HG02973 (cell line): Measurements from ENCODE around the gene POM121C.
"Not testable (repeated sequence)": the region's sequence is repeated elsewhere in the genome, so short reads cannot be mapped to it uniquely, and the experiment has no call there.

Source experiments
- ATAC-seq: cut with Tn5 transposase; IDR thresholded peaks from one replicate; pipeline ENCODE4 v1.9.1; 2021; ENCODE audit warnings: moderate library complexity; ENCODE audit not compliant: unreplicated experiment

The POM121C gene

DNA sequence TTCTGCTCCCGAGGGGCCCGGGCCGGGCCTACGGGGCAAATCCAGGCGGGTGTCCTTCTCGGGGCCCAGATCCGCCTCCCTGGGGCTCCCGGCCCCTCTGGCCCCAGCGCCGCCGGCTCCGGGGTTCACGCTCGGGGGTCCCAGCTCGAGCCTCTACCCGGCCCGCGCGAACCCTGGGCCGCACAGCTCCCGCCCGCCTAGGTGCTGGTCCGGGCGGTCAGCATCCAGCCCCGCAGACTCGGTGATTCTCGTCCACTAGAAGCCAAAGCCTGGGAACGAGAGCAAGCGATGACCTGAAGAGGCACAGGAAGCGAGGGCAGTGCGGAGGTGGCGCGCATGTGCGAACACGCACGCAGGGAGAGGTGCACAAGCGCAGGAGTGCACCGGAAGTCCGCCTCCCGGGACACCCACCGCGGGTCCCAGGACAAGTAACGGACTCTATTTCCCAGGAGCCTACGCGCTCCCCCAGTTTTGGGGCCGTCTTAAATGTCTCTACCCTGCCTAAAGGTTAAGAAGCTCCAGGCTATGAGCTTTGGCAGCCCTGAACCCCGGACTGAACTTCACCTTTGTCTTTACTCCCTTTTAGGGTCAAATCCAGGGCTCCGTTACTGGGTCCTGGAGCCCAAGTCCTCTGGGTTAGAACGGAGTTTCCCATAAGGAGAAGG, at the start of gene POM121C:
TSS of gene POM121C (minus strand) at position 321 of the 665 bp plus-strand sequence. CDS start 44,803 bp downstream, outside the sequence.
- ATAC-seq: peak; percentile 93

DNA sequence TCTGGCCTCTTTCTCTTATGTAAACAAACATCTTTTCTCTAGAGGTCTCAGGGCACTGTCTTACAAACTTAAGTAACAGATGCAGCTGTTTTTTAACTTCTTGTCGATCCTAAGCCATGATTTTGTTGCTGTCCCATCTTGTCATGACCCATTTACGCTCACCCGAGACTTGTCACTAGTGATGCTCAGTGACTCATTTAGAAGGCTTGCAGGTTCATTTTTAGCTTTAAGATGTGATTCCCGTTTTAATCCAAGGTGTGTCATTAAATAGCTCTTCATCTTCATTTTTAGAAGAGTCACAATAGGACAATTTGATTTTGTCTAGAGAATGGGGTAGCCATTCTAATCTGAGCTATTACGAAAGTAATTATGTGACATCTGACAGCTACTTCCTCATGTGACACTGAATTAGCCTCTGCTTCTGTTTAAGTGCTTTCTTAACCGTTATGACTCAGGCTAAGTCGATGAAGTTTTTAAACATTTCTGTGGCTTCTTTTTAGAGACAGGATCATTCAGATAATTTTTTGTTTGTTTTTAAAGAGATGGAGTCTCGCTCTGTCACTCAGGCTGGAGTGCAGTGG, 48.7 kb upstream of the POM121C start:
- ATAC-seq: peak; percentile 82

DNA sequence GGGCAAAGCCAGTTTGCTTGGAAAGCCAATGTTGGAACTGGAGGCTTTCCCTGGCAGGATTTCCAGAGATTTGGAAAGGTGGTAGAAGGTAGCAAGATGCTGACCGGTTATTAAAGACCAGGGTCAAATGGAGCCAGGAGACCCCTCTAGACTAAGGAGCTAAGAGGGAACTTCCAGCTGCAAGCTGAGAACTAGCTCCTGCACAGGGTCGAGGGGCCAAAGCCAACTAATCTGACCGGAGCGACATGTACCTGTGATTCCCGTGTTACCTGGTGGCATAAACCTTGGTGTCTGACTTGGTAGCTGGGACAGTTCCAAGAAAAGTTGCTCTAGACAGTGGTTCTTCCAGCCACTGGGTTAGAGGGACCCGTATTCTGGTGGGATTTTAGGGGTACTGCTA, 47.8 kb upstream of the POM121C start:
- no peak for ATAC-seq

DNA sequence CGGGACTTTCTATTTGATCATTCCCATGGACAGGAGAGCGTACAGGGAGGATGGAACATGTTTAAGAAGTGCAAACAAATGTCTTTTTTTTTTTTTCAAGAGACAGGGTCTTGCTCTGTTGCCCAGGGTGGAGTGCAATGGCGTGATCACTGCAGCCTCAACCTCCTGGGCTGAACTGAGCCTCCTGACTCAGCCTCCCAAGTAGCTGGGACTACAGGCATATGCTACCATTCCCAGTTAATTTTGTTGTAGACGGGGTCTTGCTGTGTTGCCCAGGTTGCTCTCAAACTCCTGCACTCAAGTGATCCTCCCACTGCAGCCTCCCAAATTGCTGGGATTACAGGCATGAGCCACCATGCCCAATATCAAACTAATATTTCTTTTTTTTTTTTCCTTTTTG, 46.5 kb upstream of the POM121C start:
- ATAC-seq: no peak

DNA sequence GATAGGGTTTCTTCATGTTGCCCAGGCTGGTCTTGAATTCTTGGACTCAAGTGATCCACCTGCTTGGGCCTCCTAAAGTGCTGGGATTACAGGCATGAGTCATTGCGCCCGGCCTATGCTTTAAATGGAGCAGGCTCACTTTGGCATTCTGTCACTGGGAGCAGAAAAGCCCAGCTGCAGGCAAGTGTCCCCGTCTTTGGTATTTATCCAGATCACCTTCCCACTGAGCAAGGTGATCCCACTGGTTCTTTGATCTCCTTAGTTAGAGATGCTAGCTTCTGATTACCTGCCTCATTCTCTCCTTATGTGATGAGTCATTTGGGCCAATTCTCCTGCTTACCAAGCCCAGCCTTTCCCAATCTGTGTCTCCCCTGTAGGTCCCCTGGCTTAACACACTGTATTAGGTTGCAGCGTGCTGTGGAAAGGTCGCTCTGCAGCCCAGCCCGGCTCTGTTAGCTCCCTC, 45.3 kb upstream of the POM121C start:
- no peak for ATAC-seq

DNA sequence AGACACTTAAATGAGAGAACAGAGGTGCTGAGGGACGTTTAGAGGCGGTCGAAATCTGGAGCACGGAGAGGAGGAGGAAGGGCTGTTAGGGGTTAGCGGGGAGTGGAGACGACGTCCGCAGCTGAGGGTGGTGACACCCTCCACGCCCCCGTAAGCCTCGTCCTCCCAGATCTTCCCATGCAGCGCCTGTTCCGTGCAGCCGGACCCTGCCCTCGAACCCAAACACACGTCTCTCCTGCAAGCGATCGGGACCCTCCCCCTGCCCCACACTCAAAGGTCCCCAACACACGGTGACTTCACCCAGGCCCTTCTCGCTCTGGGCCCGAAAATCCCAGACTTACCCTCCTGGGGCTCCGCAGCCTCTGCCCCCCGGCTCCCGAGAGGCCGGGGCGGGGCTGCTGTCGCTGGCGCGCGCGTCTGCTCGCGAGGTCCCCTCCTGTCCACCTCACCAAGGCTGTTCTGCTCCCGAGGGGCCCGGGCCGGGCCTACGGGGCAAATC, 41.2 kb upstream of the POM121C start:
- not testable (repeated sequence) for ATAC-seq

DNA sequence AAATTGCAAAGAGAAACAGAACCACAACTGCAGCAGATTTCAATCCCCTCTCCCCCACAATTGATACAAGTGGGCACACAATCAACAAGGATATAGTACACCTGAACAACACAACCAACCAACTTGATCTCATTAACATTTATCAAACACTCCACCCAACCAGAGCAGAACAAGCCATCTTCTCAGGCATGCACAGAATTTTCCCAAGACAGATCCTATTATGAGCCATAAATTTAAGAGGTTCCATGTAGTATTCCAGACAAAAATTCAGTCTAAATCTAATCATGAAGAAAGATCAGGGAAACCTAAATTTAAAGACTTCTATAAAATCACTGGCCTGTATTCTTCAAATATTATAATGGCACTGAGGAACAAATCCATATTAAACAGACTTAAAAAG, 35.6 kb upstream of the POM121C start:
- ATAC-seq: not testable (repeated sequence)

DNA sequence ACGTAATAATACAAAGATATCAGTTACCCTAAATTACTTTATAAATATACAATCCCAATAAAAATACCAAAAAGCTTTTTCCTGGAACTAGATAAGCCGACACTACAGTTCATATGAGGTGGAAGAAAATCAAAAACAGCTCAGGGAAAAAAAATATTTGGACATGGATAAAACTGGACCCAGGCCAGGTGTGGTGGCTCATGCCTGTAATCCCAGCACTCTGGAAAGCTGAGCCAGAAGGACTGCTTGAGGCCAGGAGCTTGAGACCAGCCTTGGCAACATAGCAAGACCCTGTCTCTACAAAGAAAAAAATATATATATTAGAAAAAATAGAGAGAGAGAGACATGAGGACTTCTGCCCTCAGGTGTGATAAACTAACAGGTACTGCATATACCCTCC, 32.7 kb upstream of the POM121C start:
- not testable (repeated sequence) for ATAC-seq

DNA sequence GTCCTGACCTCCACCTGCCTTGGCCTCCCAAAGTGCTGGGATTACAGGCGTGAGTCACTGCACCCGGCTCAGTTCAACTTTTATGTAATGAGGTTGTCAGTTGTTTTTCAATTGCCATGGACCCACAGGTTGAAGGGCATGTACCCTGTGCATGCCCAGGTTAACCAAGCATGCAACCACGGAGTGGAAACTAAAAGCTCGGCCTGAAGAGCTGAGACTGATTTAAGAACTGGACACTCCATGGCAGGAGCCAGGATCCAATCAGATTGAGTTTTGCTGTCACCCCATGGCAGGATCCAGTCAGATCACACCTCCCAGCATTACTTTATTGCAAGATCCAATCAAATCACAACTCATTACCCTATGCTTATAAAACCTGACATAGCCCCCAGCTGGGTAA, 22.9 kb upstream of the POM121C start:
- ATAC-seq: not testable (repeated sequence)

DNA sequence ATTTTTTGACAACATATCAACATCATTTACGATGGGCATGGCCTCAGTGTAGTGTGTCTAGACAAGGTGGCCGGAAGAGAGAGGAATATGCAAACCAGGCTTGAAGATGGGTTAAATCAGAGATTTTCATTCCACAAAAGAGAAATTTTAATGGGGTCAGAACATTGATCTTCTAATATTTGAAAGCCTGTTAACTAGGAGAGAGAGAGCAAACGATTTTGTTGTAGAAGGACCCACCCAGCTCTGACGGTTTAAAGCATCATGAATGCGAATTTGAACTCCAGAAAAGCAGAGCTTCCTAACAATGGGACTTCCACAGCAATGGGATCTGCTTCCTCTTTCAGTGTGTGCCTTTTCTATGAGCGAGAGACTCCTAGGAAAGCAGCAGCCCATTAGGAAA, 5.9 kb upstream of the POM121C start, which contains the start of gene SPDYE5:
TSS of gene SPDYE5 (plus strand) at position 301 of the 400 bp plus-strand sequence. CDS start 1,728 bp downstream, outside the sequence.
- not testable (repeated sequence) for ATAC-seq

DNA sequence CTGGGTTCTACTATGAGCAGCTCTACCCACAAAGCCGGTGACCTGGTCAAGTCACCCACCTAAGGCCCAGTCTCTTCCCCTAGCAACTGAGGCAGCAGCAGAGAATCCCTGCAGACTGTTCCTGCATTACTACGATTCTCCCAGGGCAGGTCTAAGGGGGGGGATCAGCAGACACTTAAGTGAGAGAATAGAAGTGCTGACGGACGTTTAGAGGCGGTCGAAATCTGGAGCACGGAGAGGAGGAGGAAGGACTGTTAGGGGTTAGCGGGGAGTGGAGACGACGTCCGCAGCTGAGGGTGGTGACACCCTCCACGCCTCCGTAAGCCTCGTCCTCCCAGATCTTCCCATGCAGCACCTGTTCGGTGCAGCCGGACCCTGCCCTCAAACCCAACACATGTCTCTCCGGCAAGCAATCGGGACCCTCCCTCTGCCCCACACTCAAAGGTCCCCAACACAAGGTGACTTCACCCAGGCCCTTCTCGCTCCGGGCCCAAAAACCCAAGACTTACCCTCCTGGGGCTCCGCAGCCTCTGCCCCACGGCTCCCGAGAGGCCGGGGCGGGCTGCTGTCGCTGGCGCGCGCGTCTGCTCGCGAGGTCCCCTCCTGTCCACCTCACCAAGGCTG, 632 bp downstream of the POM121C start:
- ATAC-seq: not testable (repeated sequence)

DNA sequence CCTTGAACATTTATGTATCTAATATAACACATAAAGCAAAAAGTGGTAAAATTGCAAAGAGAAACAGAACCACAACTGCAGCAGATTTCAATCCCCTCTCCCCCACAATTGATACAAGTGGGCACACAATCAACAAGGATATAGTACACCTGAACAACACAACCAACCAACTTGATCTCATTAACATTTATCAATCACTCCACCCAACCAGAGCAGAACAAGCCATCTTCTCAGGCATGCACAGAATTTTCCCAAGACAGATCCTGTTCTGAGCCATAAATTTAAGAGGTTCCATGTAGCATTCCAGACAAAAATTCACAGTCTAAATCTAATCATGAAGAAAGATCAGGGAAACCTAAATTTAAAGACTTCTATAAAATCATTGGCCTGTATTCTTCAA, 5.8 kb downstream of the POM121C start:
- not testable (repeated sequence) for ATAC-seq

DNA sequence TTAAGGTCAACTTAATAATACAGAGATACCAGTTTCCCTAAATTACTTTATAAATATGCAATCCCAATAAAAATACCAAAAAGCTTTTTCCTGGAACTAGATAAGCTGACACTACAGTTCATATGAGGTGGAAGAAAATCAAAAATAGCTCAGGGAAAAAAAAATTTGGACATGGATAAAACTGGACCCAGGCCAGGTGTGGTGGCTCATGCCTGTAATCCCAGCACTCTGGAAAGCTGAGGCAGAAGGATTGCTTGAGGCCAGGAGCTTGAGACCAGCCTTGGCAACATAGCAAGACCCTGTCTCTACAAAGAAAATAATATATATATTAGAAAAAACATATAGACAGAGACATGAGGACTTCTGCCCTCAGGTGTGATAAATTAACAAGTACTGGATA, 8.6 kb downstream of the POM121C start:
- not testable (repeated sequence) for ATAC-seq

DNA sequence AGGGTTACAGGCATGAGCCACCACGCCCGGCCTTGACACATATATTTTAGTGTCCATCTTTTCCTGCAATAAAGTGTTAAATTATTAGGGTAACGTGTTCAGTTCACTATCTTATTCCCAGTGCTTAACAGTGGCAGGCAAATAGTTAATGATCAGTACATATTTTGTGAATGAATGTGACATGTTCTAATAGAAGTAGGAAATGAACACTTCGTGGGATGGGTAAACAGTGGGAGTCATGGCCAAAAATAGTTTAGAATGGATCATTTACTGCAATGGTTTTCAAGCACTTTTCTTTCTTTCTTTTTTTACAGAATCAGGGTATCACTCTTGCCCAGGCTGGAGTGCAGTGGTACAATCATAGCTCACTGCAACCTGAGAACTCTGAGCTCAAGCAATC, 15.9 kb downstream of the POM121C start:
- not testable (repeated sequence) for ATAC-seq

DNA sequence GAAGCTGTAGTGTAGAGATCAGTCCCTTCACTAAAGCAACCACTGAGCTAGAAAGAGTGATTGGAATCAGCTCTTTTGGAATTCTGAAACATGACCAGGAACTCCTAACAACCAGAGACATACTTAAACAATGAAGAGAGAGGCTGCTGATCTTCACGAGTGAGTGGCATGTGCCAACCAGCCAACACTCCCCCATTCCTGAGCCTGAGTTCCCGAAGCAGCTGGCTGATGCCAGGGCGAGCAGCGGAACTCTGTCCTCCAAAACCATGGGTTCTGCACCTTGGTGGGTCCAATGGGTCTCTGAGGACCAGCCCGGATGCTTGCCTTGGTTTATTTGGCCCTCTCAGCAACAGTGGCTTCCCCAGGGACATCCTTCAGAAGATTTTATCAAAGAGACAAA, 25.6 kb downstream of the POM121C start:
- ATAC-seq: not testable (repeated sequence)

DNA sequence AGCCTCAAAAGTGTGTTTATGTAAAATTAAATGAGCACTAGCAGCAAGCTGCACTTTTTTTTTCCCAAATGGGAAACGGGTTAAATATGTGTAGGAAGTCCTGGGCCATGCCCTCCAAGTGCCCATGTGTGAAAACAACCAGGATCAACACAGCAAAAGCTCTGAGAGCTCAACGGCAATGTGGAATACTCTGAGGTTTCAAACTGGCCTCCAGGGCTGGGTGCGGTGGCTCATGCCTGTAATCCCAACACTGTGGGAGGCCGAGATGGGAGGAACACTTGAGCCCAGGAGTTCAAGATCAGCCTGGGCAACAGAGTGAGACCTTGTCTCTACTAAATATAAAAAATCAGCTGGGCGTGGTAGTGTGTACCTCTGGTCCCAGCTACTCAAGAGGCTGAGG, 28.1 kb downstream of the POM121C start:
- not testable (repeated sequence) for ATAC-seq

DNA sequence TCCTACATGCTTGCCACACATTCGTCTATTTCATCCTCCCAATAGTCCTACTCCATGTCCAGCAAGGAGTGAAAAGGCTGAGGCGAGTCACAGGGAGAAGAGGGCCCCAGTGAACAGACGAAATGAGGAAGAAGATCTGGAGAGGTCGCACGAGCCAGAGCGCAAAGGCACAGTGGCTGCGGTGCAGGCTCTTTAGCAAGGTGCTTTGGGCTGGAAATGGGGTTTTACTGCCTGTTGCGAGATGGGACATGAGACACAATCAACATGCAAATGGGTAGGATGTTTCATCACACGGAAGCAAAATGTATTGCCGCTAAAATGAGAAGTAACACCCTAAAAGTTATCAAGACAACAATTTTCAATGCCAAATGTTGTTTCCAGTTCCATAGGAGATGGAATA, 29.7 kb downstream of the POM121C start:
- ATAC-seq: not testable (repeated sequence)

DNA sequence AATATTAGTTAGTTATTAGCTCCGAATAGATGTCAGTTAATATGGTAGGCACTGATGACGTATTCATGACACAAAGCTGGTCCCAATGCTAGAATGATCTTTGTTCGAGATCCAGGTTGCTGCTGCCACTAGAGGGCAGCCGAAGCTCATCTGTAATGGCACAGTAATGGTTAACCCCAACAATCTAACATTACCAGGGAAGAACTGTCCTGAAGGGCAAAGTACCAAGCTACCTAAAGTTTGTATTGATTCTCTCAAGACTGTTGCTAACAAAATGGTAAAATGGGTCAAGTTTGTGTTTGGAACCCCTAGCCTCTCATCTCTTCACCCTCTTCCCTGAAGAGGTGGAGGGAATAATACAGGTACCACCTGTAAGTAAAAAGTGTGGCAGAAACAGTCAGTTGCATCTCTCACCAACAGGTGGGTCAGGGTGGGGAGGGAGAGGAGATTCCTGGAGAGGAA, 33.6 kb downstream of the POM121C start:
- peak; percentile 85 for ATAC-seq

DNA sequence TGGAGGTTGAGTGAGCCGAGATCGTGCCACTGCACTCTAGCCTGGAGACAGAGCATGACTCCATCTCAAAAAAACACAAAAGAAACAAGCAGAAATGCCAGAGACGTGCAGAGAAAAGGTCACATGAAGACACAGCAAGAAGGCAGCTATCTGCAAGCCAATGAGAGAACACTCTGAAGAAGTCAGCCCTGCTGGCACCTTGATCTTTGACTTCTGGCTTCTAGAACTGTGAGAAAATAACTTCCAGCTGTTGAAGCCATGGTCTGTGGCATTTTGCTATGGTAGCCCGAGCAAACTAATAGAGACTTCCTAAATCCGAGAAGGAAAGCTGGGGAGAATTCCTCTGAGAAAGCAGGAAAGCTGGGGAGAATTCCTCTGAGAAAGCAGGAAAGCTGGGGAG, 36.2 kb downstream of the POM121C start:
- ATAC-seq: not testable (repeated sequence)

DNA sequence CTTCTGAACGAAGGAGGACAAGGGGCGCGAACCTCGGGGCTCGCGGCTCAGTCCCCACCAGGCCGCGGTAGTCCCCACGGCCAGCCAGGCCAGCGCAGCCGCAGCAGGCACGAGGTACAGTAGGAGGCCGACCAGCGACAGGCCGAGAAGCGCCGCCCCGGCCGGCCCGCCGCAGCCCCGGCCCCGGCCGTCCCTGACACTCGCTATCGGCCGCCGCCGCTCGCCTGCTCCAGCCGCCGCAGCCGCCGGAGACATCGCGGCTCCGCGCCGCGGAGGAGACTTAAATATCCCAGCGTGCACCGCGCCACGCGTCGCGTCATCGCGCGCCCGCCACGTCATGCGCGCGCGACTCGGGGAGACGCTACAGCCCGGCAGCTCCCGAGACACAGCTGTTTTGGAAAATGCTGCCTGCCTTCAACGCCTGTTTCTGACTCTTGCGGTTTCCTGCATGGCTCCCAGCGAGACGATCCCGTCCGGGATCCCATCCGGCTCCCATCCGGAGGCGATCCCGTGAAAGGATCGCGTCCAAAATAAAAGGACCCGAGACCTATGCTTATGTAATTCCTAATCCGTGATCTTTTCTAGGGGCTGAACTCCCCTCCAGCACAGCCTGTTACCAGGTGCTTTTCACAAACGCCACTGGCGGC, 43.5 kb downstream of the POM121C start:
- peak; percentile 80 for ATAC-seq

DNA sequence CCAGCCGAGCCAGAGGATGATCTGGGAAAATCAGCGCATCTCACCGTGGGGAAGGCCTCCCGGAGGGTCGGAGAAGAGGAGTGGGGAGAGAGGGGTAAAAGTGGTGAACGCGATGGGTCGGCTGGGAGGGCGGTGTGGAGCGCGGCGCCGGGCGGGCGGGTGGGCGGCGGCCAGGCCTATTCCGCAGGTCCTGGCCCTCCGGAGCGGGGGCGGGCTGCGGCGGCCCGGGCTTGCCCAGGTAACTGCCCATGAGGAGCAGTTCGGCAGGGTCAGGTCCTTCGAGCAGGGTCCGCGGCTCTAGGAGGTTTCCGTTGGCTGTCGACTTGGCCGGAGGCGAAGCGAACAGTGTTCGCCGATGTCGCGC, 44.0 kb downstream of the POM121C start:
- peak; percentile 35 for ATAC-seq
